GM15510 (cell line): ENCODE measurements around the gene MAP3K12.

Experiments
- POLR2A ChIP-seq: IDR thresholded peaks from 3 replicates; pipeline ENCODE4 v1.6.1; 2011; ENCODE audit warnings: borderline replicate concordance; ENCODE audit not compliant: insufficient read length; ENCODE audit errors: extremely low read depth

Gene MAP3K12

GRCh38 chr12:53468282-53468681, 31.0 kb downstream of the MAP3K12 start:
- no peak for TF ChIP-seq POLR2A

- TF ChIP-seq POLR2A, result no peak
These were observed 31.4 kb downstream of the MAP3K12 start for GRCh38 chr12:53467880-53468279.

DNA sequence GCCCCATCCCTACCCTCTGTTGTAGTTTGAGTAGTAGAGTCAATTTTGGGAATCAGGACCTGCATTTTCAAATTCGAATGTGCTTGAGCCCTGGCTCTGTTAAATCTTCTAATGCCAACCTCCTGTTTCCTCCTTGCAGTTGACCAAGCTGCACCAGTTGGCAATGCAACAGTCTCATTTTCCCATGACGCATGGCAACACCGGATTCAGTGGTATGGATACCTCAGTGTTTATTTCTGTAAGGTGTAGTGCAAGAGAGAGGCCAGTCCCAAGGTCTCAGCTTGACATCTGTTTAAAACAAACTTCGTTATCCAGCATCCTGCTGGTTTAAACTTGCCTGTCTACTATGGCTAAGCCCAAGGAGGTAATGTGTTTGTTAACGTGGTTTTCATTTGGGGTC, 32.2 kb downstream of the MAP3K12 start:
- TF ChIP-seq POLR2A, result no peak

DNA sequence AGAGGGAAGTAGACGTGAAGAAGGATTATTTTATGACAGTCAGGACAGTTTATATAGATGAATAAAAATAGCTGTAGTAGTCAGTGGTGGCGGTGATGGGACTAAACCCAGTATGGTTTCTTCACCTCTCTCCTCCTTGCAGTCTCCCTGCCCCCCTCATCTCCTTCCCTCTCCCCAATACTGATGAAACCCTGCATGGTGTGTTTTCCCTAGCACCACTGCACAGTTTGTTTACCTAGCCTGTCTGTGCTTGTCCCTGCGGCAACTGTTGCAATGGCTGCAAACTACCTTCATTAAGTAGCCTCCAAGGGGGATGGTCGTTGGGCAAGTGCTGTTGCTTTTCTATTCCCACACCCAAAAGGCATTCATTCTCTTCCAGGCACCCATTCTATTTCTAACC, 32.6 kb downstream of the MAP3K12 start:
- no peak for TF ChIP-seq POLR2A

GRCh38 chr12:53465679-53466078, 33.6 kb downstream of the MAP3K12 start:
- no peak for TF ChIP-seq POLR2A

- TF ChIP-seq POLR2A, result no peak
These were observed 34.4 kb downstream of the MAP3K12 start for GRCh38 chr12:53464685-53465418.

DNA sequence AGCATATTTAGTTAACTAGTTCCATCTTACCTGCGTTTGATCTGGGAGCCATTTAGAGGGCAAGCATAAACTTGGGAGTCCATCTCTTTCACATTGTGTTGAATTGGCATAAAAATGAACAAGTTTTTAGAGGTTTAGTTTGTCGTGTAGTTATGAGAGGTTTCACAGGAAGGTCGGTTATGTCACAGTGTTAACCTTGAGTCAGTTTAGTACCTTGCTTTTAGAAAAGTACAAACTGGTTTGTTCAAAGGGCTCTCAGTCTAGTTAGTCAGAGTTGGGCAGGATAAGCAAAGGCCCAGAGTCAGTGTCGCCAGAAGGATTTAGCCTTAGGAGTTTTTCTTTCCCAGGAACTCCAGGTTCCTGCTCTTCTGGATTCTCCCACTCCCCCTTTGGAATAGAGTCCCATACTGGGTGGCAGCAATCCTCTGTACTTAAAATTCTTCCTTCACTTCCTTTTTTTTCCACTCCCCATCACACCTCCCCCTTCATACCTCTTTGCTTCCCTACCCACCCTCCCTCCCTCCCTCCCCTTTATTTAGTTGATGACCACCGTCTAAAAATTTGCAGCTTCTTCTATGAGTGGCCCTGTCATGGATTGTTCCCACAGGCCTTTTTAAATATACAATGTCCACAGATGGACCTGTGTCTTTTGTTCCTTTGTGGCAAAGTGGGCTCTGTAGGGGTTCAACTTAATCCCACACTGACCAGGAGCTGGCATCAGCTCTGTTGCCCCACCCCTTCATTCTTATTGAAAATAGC, 35.3 kb downstream of the MAP3K12 start:
- TF ChIP-seq POLR2A, result no peak

DNA sequence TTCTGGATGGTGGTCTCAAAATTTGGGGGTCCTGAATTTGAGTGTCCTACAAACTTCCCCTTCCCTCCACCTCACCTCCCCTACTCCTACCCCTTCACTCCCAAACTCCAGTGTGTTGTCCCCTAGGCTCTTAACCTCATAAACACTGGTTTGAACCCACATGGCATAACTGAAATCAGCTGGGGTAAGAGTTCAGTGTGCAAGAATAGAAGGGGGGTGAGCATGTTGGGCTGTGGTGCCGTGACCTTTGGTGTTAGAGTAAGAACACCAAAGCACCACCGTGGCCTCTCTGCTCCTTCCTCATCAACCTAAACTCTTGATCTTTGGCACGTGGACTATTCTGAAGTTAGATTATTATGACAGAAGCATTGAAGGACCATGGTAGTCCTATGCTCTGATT, 36.3 kb downstream of the MAP3K12 start:
- TF ChIP-seq POLR2A, result no peak

- no peak for TF ChIP-seq POLR2A
These were observed 37.7 kb downstream of the MAP3K12 start for GRCh38 chr12:53461591-53461990.

DNA sequence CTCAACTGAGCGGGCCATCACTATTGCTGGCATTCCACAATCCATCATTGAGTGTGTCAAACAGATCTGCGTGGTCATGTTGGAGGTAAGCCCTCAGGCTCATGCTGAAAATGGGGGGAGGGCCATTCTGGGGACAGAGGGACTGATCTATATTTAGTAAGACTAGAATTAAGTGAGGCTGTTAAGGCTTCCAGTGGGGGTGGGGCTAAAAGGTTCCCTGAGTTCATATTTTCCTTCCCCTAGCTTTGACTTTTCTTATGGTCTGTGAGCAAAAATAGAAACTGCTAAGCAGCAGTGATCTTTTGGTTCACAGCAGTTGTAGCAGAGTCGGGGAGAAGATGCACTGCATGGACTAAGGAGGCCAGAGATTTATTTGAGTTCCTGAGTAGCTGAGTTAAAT, 38.2 kb downstream of the MAP3K12 start:
- TF ChIP-seq POLR2A, result no peak

DNA sequence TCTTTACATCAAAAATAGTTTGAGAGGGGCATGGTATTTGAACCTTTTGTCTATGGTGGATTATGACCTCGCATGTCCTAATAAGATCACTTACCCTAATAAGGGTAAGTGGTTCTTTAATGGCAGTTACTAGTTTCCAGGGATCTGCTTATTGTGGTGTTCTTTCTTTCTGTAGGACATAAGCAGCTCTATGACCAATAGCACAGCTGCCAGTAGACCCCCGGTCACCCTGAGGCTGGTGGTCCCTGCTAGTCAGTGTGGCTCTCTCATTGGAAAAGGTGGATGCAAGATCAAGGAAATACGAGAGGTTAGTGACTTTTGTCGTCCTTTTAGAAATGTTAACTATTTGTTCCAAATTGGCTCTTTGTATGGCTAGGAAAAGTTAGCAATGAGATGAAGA, 40.2 kb downstream of the MAP3K12 start:
- no peak for TF ChIP-seq POLR2A

DNA sequence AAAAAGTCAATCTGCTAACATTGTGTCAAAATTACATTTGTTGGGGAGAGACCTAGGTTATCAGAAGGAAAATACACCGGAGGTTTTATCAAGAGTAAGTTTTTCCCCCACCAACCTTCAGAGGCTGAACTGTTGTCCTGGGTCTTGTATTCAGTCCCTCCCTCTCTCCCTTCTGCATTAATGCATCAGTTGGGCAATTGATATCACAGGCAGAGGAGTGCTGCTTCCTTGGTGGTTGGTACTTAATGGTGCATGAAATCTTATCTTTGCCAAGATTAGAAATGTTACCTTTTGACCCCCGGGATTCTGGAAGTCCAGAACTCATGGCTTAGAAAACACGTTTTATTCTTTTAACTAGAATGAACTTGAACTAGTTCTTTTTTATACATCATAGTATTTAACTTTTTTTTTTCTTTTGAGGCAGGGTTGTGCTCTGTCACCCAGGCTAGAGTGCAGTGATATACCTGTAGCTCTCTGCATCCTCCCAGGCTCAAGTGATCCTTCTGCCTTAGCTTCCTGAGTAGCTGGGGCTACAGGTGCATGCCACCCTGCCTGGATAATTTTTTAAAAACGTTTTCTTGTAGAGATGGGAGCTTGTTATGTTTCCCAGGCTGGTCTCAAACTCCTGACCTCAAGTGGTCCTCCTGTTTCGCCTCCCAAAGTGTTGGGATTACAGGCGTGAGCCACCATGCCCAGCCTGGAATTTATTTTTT, 42.4 kb downstream of the MAP3K12 start:
- no peak for TF ChIP-seq POLR2A

- no peak for TF ChIP-seq POLR2A
These were observed 44.6 kb downstream of the MAP3K12 start for GRCh38 chr12:53454707-53455106.

GRCh38 chr12:53453953-53454640, 45.2 kb downstream of the MAP3K12 start:
- TF ChIP-seq POLR2A, result no peak
